ENCODE results near the gene EPX.
"Not testable (repeated sequence)": the region's sequence is repeated elsewhere in the genome, so short reads cannot be mapped to it uniquely, and the experiment has no call there.

The EPX gene

GRCh38 chr17:58192612-58193011 lies at the start of gene EPX:
Gene EPX (plus strand): TSS chr17:58192726. CDS start chr17:58192847, 121 bp downstream.
- DNase-seq: no peak

GRCh38 chr17:58143335-58143734 lies 49.2 kb upstream of the EPX start:
- not testable (repeated sequence) for DNase-seq

- no peak for DNase-seq
Measured at GRCh38 chr17:58144801-58145200, 47.7 kb upstream of the EPX start.

GRCh38 chr17:58147930-58148434 lies 44.5 kb upstream of the EPX start, which contains the start of gene OR4D1:
Gene OR4D1 (plus strand): TSS chr17:58148384. CDS start chr17:58155154, 6,770 bp downstream.
- DNase-seq: no peak

GRCh38 chr17:58148609-58149008 lies 43.9 kb upstream of the EPX start:
- DNase-seq: no peak

GRCh38 chr17:58150394-58150793 lies 42.1 kb upstream of the EPX start:
- no peak for DNase-seq

- DNase-seq: peak; percentile 73
Measured at GRCh38 chr17:58153046-58153445, 39.5 kb upstream of the EPX start.

- no peak for DNase-seq
Measured at GRCh38 chr17:58153671-58154070, 38.9 kb upstream of the EPX start.

GRCh38 chr17:58156839-58157803 lies 35.4 kb upstream of the EPX start:
- peak; percentile 42 for DNase-seq

- no peak for DNase-seq
Measured at GRCh38 chr17:58158181-58158580, 34.3 kb upstream of the EPX start.

- DNase-seq: no peak
Measured at GRCh38 chr17:58161566-58161965, 31.0 kb upstream of the EPX start.

- DNase-seq: no peak
Measured at GRCh38 chr17:58165981-58166380, 26.5 kb upstream of the EPX start.

GRCh38 chr17:58166682-58167081 lies 25.8 kb upstream of the EPX start, which contains the start of gene OR4D2:
Gene OR4D2 (plus strand): TSS chr17:58166982. CDS start chr17:58169656, 2,674 bp downstream.
- no peak for DNase-seq

GRCh38 chr17:58170622-58171021 lies 21.9 kb upstream of the EPX start:
- no peak for DNase-seq

GRCh38 chr17:58172369-58173071 lies 20.0 kb upstream of the EPX start:
- DNase-seq: peak; percentile 49

GRCh38 chr17:58174871-58175270 lies 17.7 kb upstream of the EPX start:
- DNase-seq: no peak

GRCh38 chr17:58176200-58176599 lies 16.3 kb upstream of the EPX start:
- no peak for DNase-seq

- DNase-seq: no peak
Measured at GRCh38 chr17:58181796-58182195, 10.7 kb upstream of the EPX start.

GRCh38 chr17:58183514-58183913 lies 9.0 kb upstream of the EPX start:
- DNase-seq: no peak

GRCh38 chr17:58184308-58184985 lies 8.1 kb upstream of the EPX start:
- DNase-seq: no peak

GRCh38 chr17:58184986-58185761 lies 7.4 kb upstream of the EPX start:
- DNase-seq: no peak

- no peak for DNase-seq
Measured at GRCh38 chr17:58186591-58186990, 5.9 kb upstream of the EPX start.
